ENCODE measurements around the gene EXOC3L2.

Gene EXOC3L2

DNA sequence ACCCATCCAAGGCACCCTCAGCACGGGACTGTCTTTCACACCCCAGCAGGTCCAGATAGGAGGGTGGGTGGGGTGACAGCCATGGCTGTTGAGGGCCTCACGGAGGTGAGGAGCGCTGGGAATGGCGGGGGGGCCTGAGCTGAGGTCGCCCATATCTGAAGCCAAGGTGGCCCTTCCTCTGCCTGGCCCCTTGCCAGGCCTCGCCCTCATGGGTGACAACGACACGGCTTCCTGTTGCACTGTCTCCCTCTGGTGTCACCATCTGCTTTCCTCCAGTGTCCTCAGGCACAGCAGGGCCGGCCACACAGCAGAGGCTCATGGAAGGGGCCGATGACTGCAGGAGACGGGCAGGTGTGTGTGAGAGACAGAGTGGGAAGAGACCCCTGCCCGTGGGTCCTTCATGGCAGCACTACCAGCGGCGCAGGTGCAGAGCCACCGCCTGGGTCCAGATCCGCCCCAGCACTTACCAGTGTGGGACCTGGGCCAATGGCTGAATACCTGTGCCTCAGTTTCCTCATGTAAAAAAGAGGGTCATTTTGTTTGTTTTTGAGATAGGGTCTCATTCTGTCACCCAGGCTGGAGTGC lies 76.3 kb downstream of the EXOC3L2 start:
- H3K4me1 Mint-ChIP-seq: peaks cover 65% of the 10 kb centered on the region
- no peaks in the 10 kb centered on the region for H3K27me3 Mint-ChIP-seq
- ATAC-seq (no peak), DNase-seq (no peak)
- H3K4me3 Mint-ChIP-seq: no peak overlapping the region
- no peaks in the 10 kb centered on the region for H3K9me3 Mint-ChIP-seq
- peak overlapping the region in 1 of 2 donors; percentile 57 for H3K27ac Mint-ChIP-seq

DNA sequence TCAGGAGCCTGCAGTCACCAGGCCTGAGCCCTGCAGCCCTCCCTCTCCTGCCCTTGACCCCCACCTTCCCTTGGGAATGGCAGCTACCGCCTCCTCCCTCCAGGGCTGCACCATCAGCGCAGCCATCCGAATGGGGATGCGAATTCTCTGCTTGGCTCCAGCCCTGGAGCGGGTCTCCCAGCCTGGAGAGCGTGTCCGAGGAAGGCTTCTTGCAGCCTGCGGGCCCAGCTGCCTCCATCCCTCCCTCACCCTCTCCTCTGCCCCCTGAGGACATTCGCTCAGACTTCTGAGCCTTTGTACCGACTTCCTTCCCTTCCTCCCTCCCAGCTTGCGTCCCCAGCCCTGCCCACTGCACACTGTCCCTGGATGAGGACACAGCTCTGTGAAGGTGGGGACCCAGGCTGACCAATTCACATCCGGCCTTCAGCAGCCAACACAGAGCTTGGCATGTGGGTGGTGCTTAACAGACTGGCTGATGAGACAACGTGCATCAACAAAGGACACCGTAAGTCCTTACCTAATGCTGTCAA lies 78.4 kb downstream of the EXOC3L2 start:
- no peak for DNase-seq
- Mint-ChIP-seq H3K27me3 (no peaks in the 10 kb centered on the region), H3K4me3 (no peak overlapping the region), H3K9me3 (no peaks in the 10 kb centered on the region), H3K4me1 (peaks cover 55% of the 10 kb centered on the region), H3K27ac (peak overlapping the region in 1 of 2 donors; percentile 59)
- no peak for ATAC-seq

DNA sequence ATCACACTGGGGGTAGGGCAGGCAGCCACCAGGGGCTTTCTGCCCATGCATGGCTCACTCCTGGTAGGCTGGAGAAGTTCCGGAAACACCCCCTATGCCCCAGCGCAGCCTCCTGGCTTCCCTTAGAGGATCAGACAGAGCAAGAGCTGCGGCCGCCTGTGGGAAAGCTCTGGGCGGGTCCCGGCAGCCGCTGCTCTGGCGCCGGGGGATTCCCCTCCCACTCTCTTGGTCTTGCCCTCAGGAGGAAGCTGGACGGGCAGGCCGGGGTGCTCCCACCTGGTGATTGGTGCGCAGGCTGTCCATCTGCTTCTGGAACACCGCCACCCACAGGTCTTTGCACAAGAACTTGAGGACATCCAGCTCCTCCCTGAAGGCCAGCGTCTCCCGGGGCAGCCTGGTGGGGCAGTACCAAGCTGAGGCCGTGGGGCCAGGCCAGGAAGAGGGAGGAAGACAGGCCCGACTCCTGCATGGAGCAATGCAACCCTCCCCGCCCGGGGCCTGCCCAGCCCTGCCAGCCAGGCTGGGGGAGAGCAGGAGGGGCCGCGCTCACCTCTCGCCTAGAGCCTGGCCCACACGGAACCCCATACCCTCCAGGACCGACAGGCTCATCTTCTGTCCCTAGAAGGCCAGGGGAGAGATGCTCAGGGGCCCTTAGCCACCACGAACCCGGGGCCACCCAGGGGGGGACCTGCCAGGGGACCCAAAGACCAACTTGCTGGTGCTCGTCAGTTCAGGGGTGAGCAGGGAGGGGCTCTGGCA lies 80.5 kb downstream of the EXOC3L2 start:
- H3K27ac Mint-ChIP-seq: peak overlapping the region; percentile 80 to 92
- DNase-seq: peak; percentile 58 to 87
- H3K4me3 Mint-ChIP-seq: peak overlapping the region; percentile 34 to 76
- H3K9me3 Mint-ChIP-seq: no peaks in the 10 kb centered on the region
- ATAC-seq: peak; percentile 94
- H3K4me1 Mint-ChIP-seq: peaks cover 39% of the 10 kb centered on the region
- H3K27me3 Mint-ChIP-seq: no peaks in the 10 kb centered on the region

DNA sequence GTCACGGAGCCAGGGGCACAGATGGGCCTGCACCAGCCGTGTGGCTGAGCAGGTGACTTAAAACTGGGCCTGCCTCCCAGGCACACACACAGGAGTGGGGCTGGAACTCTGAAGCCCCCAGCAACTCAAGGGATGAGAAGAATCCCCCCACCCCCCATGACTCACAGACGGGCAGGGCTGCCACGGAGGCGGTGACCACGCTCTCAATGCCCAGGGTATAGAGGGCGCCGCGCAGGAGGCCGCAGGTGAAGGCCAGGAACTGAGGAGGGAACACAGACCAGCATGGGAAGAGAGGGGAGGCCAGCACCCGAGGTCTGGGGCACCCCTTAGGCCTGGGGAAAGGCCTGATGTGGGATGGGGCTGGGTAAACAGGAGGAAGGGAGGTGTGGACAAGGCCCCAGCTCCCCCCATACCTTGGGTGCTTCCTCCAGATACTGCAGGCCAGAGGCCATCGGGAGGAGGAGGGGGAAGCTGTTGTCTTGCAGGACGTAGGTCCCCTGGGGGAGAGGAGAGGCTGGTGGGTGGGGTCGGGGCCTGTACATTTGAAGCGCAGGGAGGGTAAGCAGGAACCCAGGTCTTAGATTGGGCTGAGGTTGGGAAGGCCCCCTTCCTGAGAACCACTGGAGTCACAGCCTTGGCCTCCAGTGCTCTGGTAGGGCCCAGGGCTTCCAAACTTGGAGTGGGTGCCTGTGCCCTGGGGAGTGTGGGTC lies 81.3 kb downstream of the EXOC3L2 start:
- peak overlapping the region; percentile 34 to 76 for H3K4me3 Mint-ChIP-seq
- H3K9me3 Mint-ChIP-seq: no peaks in the 10 kb centered on the region
- peaks cover 5% of the 10 kb centered on the region for H3K27me3 Mint-ChIP-seq
- no peak for ATAC-seq
- DNase-seq: no peak
- peak overlapping the region; percentile 80 to 82 for H3K27ac Mint-ChIP-seq
- peaks cover 40% of the 10 kb centered on the region for H3K4me1 Mint-ChIP-seq

DNA sequence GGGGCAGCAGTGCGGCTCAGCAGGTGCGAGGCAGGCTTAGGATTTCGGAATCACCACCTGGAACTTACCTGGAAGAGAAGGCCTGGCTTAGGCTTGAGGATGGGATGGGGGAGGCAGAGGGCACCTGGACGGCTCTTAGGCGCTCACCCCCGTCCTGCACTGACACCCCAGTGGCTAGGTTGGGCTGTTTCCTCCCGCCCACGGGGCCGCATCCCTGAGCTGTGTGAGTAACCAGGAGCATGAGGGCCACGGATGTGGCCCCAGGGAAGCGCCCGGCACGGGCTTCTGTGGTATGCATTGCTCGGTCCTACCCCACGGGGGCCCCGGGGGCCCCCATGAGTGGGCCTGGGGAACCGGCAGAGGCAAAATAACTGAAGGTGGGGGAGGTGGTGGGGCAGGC lies 82.1 kb downstream of the EXOC3L2 start:
- Mint-ChIP-seq H3K9me3 (no peaks in the 10 kb centered on the region), H3K4me3 (no peak overlapping the region), H3K4me1 (peaks cover 44% of the 10 kb centered on the region), H3K27ac (no peak overlapping the region), H3K27me3 (peaks cover 12% of the 10 kb centered on the region)
- ATAC-seq (no peak), DNase-seq (no peak)

DNA sequence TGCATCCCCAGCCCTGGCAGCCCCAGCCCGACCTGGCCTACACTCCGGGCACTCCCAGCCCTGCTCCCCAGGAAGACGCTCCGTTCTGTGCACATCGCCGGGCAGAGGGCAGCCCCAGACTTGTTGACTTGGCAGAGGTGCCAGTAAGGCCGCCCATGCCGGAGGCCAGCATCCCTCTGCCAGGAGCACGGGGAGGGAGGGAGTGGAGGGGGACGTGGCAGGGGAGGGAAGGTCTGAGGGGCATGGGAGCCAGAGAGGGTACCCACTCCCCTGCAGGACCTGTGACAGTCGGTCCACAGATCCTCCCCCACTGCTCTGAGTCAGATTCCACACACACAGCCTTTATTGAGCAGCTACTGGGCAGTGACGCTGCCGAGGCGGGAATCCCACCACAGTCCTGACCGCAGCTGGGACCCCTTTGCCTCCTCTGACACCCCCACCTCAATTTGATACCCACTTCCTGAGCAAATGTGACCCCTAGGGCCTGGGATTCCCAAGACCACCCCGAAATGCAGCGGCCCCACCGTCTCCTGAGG lies 82.5 kb downstream of the EXOC3L2 start:
- DNase-seq: no peak
- no peak for ATAC-seq
- peaks cover 47% of the 10 kb centered on the region for H3K4me1 Mint-ChIP-seq
- no peaks in the 10 kb centered on the region for H3K9me3 Mint-ChIP-seq
- H3K27ac Mint-ChIP-seq: no peak overlapping the region
- H3K27me3 Mint-ChIP-seq: peaks cover 17% of the 10 kb centered on the region
- H3K4me3 Mint-ChIP-seq: no peak overlapping the region
